Esophagus muscularis mucosa (tissue), 4 donors: ENCODE measurements around the gene PRSS50. TPM values are rescaled to one million over a fixed set of nuclear protein-coding genes. Genes with fewer than 3 reads are reported as not detected.

Experiments used
- DNase-seq: peaks from one replicate; pipeline ENCODE4 v3.0.0-alpha.2; 2017; ENCODE audit errors: extremely low spot score
- H3K27ac ChIP-seq, 4 donors: fragments of 200-600 bp; sonication (generic); replicated peaks in 1 of 4; 1 replicate in 3 of 4; 2 replicates in 1 of 4; pipeline ENCODE4 v1.5.1; 2016 to 2019; ENCODE audit warnings: mild to moderate bottlenecking in 1 of 4
- H3K27me3 ChIP-seq, 4 donors: fragments of 200-600 bp; sonication (generic); one replicate each; pipeline versions ENCODE4 v1.5.1 to v1.6.0; 2016 to 2019
- H3K36me3 ChIP-seq, 4 donors: fragments of 200-600 bp; sonication (generic); one replicate each; pipeline ENCODE4 v1.5.1; 2016 to 2019
- H3K4me1 ChIP-seq, 4 donors: fragments of 200-600 bp; sonication (generic); one replicate each; pipeline ENCODE4 v1.5.1; 2016 to 2019
- H3K4me3 ChIP-seq, 4 donors: fragments of 200-600 bp; sonication (generic); 1 replicate in 2 of 4; 2 replicates in 2 of 4; pipeline ENCODE4 v1.5.1; 2016 to 2019; ENCODE audit warnings: mild to moderate bottlenecking in 4 of 4, moderate library complexity in 1 of 4
- H3K9me3 ChIP-seq, 4 donors: fragments of 200-600 bp; sonication (generic); 1 replicate in 3 of 4; 2 replicates in 1 of 4; pipeline ENCODE4 v1.5.1; 2016 to 2019
- EP300 ChIP-seq: sonication (generic); formaldehyde crosslinking; IDR thresholded peaks from one replicate; pipeline ENCODE4 v1.6.1; 2017; ENCODE audit warnings: antibody characterized with exemption
- POLR2A ChIP-seq: fragments of 450-650 bp; IDR thresholded peaks from one replicate; pipeline ENCODE4 v1.6.1; 2017; ENCODE audit warnings: antibody characterized with exemption, moderate library complexity, mild to moderate bottlenecking, low read depth
- POLR2AphosphoS5 ChIP-seq, 2 donors: sonication (generic); formaldehyde crosslinking; IDR thresholded peaks; one replicate each; pipeline ENCODE4 v1.6.1; 2017; ENCODE audit warnings: antibody characterized with exemption in 2 of 2
- WGBS: methylation state at CpG from one replicate; pipeline ENCODE4 v1.1.5; 2018; 5-methylcytosine and 5-hydroxymethylcytosine counted together
- intact Hi-C: fragments of 100-400 bp; cut with DNase I; formaldehyde crosslinking; loops from one replicate; pipeline ENCODE4 v1.15.1; 2023
- total RNA-seq, 4 donors: library from RNA; depleted of rRNA; stranded (reverse); fragments of >200 nt; gene quantifications; one replicate each; pipeline versions ENCODE4 v1.1.0 to v1.2.1, GENCODE V29; 2016
- TF ChIP-seq, protein P1 (sequence below), 3 experiments: fragments of 200-600 bp in 2 of 3; fragments of 450-650 bp in 1 of 3; sonication (generic) in 2 of 3; IDR thresholded peaks; one replicate each; pipeline ENCODE4 v1.5.1; 2017 to 2019; ENCODE audit warnings: antibody characterized with exemption in 3 of 3, mild to moderate bottlenecking in 2 of 3, moderate library complexity in 1 of 3

PRSS50 gene
- total RNA-seq, 4 donors from 2014 or later, result 0.32 to 0.46 (median 0.42) TPM; not detected in 1

DNA sequence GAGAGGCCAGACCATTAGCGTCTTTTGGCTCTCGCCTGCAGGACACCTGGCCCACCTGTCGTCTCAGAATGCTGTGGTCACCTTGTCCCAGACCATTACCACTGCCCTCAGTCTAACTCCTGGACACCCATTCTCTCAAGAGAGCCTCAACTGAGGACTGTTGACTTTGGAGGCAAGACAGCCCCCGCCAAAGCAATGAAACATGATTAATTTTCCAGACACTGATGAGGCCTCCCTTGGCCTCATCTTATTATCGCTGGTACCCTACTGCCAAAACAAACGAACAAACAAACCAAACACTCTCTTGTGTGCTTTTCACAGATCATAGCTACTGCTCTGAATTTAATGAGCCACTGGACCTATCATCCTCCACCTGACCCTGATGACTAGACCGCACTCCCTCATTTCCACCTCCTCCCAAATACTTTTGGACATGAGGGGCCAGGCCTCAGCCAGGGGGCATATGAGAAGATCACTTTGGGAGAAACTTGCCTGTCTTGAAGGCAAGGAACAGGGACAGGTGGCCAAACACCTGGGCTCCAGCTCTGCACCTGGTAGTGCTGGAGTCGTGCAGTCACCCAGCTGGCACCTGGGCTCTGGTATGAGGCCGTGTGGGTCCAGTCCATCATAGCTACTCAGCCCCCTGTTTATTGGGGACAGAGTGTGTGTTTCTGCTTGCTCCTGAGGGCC is 51.8 kb downstream of the PRSS50 start:
- no peak for DNase-seq
- no peaks in the 10 kb centered on the region for H3K9me3 ChIP-seq
- no peak overlapping the region for H3K4me3 ChIP-seq
- 75% methylated on average over 9 of the region's 9 CpGs for WGBS
- H3K36me3 ChIP-seq, result peaks cover 0 to 8% (median 0%) of the 10 kb centered on the region in 4 donors
- TF ChIP-seq, protein P1, sequence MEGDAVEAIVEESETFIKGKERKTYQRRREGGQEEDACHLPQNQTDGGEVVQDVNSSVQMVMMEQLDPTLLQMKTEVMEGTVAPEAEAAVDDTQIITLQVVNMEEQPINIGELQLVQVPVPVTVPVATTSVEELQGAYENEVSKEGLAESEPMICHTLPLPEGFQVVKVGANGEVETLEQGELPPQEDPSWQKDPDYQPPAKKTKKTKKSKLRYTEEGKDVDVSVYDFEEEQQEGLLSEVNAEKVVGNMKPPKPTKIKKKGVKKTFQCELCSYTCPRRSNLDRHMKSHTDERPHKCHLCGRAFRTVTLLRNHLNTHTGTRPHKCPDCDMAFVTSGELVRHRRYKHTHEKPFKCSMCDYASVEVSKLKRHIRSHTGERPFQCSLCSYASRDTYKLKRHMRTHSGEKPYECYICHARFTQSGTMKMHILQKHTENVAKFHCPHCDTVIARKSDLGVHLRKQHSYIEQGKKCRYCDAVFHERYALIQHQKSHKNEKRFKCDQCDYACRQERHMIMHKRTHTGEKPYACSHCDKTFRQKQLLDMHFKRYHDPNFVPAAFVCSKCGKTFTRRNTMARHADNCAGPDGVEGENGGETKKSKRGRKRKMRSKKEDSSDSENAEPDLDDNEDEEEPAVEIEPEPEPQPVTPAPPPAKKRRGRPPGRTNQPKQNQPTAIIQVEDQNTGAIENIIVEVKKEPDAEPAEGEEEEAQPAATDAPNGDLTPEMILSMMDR (IDR thresholded peaks at IDR 0.05), result no peak
- TF ChIP-seq POLR2AphosphoS5 (IDR thresholded peaks at IDR 0.05) (no peak), POLR2A (no peak), EP300 (no peak)
- H3K27me3 ChIP-seq, result no peaks in the 10 kb centered on the region
- peaks cover 19 to 38% (median 22%) of the 10 kb centered on the region in 4 donors for H3K4me1 ChIP-seq
- intact Hi-C loops, result no loop called here
- H3K27ac ChIP-seq, result no peak overlapping the region

DNA sequence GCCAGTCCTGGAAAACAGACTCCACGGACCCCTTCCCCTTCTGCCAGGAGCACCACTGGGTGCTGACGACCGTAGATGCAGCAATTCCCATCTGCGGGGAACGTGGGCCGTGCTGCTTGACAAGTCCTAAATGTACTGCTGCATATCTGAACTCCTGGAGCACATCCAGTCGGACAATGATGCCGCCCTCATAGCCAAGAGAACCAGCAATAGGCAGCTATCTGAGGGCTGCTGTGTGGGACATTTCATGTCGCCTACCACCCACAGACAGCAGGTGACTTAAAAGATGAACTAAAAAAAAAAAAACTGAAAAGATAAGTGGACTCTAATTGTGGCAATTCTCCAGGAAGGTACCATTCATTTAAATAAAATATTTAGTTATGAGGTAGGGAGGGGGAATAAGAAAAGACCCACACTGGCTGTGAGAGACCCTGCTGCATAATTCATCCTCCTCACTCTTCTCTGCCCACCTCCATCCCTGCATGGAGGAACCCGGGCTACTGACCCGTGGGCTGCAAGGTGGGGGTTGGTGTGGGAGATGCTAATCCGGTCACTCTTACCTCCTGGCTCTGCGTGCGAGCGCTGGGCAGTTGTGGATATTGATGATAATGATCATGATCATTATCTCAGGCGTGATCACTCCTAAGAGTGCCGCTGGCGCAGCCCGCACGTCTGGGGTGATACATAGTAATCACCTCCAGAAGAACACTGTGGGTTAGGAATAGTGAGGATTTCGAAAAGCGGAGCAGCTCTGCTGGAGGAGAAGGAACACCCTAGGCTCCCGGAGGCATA is 52.5 kb downstream of the PRSS50 start:
- H3K36me3 ChIP-seq, result peaks cover 0 to under 1% (median 0%) of the 10 kb centered on the region in 4 donors

DNA sequence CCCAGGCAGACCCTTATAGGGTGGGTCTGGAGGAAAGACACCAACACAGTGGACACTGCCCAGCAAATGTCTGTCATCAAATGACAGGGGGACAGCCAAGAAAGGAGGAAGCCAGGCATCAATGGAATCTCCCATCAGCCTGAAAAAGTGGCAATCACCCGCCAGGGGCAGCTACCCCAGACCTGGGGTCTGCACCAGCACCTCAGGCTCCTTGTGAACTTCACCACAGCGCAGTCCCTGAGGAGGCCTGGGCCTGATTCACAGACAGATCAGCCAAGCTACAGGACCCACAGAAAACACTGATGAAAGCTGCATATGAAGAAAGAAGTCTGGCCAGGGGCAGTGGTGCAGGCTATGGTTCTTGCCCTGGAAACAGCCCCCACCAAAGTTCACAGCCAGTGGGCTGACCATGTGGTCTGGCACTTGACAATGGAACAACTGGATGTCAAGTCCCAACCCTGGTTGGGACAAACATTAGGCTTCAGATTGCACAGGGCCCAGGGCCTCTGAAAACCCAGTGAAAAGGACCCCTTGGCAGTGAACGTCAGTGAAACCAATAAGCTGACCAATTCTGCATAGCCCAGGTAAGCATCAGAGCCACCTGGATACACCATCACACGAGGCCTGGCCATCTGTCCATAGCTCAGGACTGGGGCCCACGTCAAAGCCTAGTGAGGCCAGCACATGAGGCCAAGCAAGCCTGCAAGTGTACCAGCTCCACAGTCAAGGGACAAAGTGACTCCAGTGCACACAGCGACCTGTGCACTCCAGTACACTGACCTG is 53.3 kb downstream of the PRSS50 start:
- H3K4me1 ChIP-seq, result peaks cover 19 to 45% (median 25%) of the 10 kb centered on the region in 4 donors
- H3K27me3 ChIP-seq, result no peaks in the 10 kb centered on the region
- DNase-seq, result no peak
- no peak overlapping the region for H3K4me3 ChIP-seq
- WGBS, result 100% methylated on average over 3 of the region's 6 CpGs
- intact Hi-C loops, result no loop called here
- no peak overlapping the region for H3K27ac ChIP-seq
- H3K36me3 ChIP-seq, result no peaks in the 10 kb centered on the region
- H3K9me3 ChIP-seq, result no peaks in the 10 kb centered on the region
- TF ChIP-seq, protein P1 (IDR thresholded peaks at IDR 0.05), result no peak
- no peak for TF ChIP-seq POLR2A
- no peak for TF ChIP-seq POLR2AphosphoS5 (IDR thresholded peaks at IDR 0.05)

More for the DNA sequence above, 52.5 kb downstream of the PRSS50 start:
- H3K27ac ChIP-seq, result no peak overlapping the region
- TF ChIP-seq POLR2AphosphoS5 (IDR thresholded peaks at IDR 0.05), result no peak
- TF ChIP-seq EP300, result no peak
- TF ChIP-seq, protein P1 (IDR thresholded peaks at IDR 0.05), result no peak
- TF ChIP-seq POLR2A, result no peak
- H3K9me3 ChIP-seq, result no peaks in the 10 kb centered on the region
- H3K4me1 ChIP-seq, result peaks cover 19 to 45% (median 25%) of the 10 kb centered on the region in 4 donors
- H3K4me3 ChIP-seq, result no peak overlapping the region
- intact Hi-C loops, result no loop called here
- no peak for DNase-seq
- 81% methylated on average over 17 of the region's 23 CpGs for WGBS
- H3K27me3 ChIP-seq, result no peaks in the 10 kb centered on the region

DNA sequence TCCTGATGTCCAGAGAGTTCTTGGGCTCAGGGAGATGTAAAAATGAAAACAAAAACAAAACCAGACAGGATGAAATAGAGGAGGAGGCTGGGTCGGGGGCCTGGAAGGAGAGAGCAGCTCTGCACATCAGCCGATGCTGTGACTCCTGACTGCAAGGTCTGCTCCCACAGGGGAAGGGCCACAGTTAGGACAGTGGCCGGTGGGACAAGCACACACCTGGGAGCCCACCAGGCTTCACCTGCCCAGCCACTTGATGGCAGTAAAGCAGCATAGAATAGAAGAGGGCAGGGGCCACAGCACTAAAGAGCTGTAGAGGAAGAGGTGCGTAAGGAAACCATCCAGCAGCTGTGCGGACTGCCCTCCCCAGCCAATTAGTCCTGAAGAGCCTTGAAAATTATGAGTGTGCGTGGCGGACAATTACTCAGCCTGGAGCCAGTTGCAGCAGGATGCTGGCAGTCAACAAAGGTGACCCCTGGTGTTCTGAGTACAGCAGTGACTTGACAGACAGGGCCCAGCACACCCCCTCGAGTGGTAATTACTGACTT is 54.0 kb downstream of the PRSS50 start:
- no peaks in the 10 kb centered on the region for H3K27me3 ChIP-seq
- TF ChIP-seq POLR2AphosphoS5 (IDR thresholded peaks at IDR 0.05) (no peak), POLR2A (no peak), EP300 (no peak)
- TF ChIP-seq, protein P1 (IDR thresholded peaks at IDR 0.05), result no peak
- WGBS, result 69% methylated on average over 7 of the region's 8 CpGs
- H3K27ac ChIP-seq, result no peak overlapping the region
- H3K4me3 ChIP-seq, result no peak overlapping the region
- intact Hi-C loops, result no loop called here
- DNase-seq, result no peak
- peaks cover 19 to 45% (median 25%) of the 10 kb centered on the region in 4 donors for H3K4me1 ChIP-seq
- no peaks in the 10 kb centered on the region for H3K36me3 ChIP-seq
- no peaks in the 10 kb centered on the region for H3K9me3 ChIP-seq
